Loucy (cell line): ENCODE results near the gene ZFR.
A peak's percentile ranks its signal among the peaks of the same experiment; 100 is the strongest.

Experiments
- H2AFZ ChIP-seq: fragments of 200-600 bp; sonication (generic); 2 replicates; pipeline ENCODE4 v1.6.0; 2016; ENCODE audit warnings: antibody characterized with exemption, mild to moderate bottlenecking, low read length, moderate library complexity
- H3F3A ChIP-seq: fragments of 200-600 bp; 2 replicates; pipeline ENCODE4 v1.6.0; 2016; ENCODE audit warnings: antibody characterized with exemption, low read depth, mild to moderate bottlenecking
- H3K27me3 ChIP-seq: fragments of 200-600 bp; sonication (generic); 2 replicates; pipeline ENCODE4 v1.6.1; 2014; ENCODE audit warnings: low read length, mild to moderate bottlenecking; ENCODE audit not compliant: insufficient read depth, poor library complexity, severe bottlenecking
- H3K36me3 ChIP-seq: fragments of 200-600 bp; sonication (generic); 2 replicates; pipeline ENCODE4 v1.6.1; 2016; ENCODE audit warnings: low read length; ENCODE audit not compliant: insufficient read depth
- H3K4me1 ChIP-seq: fragments of 200-600 bp; sonication (generic); 2 replicates; pipeline ENCODE4 v1.5.1; 2014; ENCODE audit warnings: low read length, mild to moderate bottlenecking; ENCODE audit not compliant: insufficient read depth, poor library complexity, severe bottlenecking
- H3K4me2 ChIP-seq: fragments of 200-600 bp; sonication (generic); 2 replicates; pipeline ENCODE4 v1.6.0; 2014; ENCODE audit warnings: antibody characterized with exemption, low read length, low read depth, mild to moderate bottlenecking; ENCODE audit not compliant: poor library complexity, severe bottlenecking
- H3K4me3 ChIP-seq: fragments of 200-600 bp; sonication (generic); 2 replicates; pipeline ENCODE4 v1.5.1; 2014; ENCODE audit warnings: low read length, mild to moderate bottlenecking, mixed read lengths; ENCODE audit not compliant: poor library complexity, severe bottlenecking
- H3K79me2 ChIP-seq: fragments of 200-600 bp; sonication (generic); 2 replicates; pipeline ENCODE4 v1.6.1; 2014; ENCODE audit warnings: low read length; ENCODE audit not compliant: insufficient read depth
- H3K9ac ChIP-seq: fragments of 200-600 bp; sonication (generic); 2 replicates; pipeline ENCODE4 v1.6.0; 2014; ENCODE audit warnings: mild to moderate bottlenecking, low read depth, low read length, moderate library complexity; ENCODE audit not compliant: poor library complexity, severe bottlenecking
- H3K9me2 ChIP-seq: fragments of 200-600 bp; sonication (generic); replicated peaks from 2 replicates; pipeline ENCODE4 v1.6.1; 2016; ENCODE audit warnings: low read depth, low read length, mixed read lengths
- H3K9me3 ChIP-seq: fragments of 200-600 bp; sonication (generic); 2 replicates; pipeline ENCODE4 v1.6.1; 2014; ENCODE audit warnings: mild to moderate bottlenecking, antibody characterized with exemption, low read length, low read depth; ENCODE audit not compliant: insufficient read depth
- H4K20me1 ChIP-seq: fragments of 200-600 bp; sonication (generic); 2 replicates; pipeline ENCODE4 v1.6.0; 2014; ENCODE audit warnings: antibody characterized with exemption, low read length, mild to moderate bottlenecking; ENCODE audit not compliant: insufficient read depth, poor library complexity, severe bottlenecking
- EZH2phosphoT487 ChIP-seq: fragments of 200-600 bp; IDR thresholded peaks from 2 replicates; pipeline ENCODE4 v1.6.1; 2018; ENCODE audit warnings: antibody characterized with exemption, mild to moderate bottlenecking, moderate library complexity, borderline replicate concordance
- TF ChIP-seq, protein P1 (sequence below): fragments of 200-600 bp; sonication (generic); conservative IDR thresholded peaks from 2 replicates; pipeline ENCODE4 v1.5.1; 2014; ENCODE audit warnings: mild to moderate bottlenecking, antibody characterized with exemption, low read length

The ZFR gene

DNA sequence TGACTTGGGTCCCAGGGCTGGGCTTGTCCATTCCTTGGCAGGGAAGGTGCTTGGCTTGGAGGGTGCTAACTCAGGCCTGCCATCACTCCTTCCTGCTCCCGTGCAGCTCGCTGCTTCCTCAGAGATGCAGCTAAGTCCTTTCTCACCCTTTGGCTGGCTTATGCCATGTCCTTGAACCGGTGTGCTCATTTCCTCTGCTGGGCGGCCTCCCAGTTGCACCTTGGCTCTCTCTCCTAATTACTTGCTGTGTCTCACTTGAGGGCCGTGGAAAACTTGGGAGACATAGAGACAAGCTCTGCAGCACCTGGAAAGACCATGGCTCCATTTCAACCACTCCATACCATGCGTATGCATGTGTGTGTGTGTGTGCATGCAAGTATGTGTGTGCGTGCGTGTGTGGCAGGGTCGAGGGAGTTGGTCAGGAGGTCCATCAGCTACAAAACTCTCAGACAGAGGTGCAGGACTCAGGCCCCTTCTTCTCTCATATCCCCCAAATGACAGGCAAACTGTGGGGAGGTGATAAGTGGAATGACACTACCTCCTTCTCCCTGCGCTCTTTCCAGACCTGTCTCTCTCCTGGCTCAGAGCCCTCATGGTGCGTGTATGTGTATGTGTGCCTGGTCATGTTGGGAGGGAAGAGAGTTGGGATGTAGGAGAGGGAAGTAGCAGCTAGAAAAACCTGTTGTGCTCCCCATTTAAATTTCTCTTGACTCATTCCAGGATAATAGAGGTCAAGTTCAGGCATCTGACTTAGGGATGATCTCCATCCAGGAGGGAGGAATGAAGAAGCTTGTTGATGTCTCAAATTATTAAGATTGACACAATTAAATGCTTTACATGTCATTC, 114.2 kb downstream of the ZFR start:
- no peaks in the 10 kb centered on the region for H3K79me2 ChIP-seq

GRCh38 chr5:32329395-32329834, 115.1 kb downstream of the ZFR start:
- no peaks in the 10 kb centered on the region for H4K20me1 ChIP-seq
- no peaks in the 10 kb centered on the region for H3K4me1 ChIP-seq
- no peak overlapping the region for H3K4me3 ChIP-seq
- no peak overlapping the region for H3K9ac ChIP-seq
- no peaks in the 10 kb centered on the region for H3K27me3 ChIP-seq
- H3F3A ChIP-seq = no peaks in the 10 kb centered on the region
- H2AFZ ChIP-seq = no peak overlapping the region
- TF ChIP-seq, protein P1, sequence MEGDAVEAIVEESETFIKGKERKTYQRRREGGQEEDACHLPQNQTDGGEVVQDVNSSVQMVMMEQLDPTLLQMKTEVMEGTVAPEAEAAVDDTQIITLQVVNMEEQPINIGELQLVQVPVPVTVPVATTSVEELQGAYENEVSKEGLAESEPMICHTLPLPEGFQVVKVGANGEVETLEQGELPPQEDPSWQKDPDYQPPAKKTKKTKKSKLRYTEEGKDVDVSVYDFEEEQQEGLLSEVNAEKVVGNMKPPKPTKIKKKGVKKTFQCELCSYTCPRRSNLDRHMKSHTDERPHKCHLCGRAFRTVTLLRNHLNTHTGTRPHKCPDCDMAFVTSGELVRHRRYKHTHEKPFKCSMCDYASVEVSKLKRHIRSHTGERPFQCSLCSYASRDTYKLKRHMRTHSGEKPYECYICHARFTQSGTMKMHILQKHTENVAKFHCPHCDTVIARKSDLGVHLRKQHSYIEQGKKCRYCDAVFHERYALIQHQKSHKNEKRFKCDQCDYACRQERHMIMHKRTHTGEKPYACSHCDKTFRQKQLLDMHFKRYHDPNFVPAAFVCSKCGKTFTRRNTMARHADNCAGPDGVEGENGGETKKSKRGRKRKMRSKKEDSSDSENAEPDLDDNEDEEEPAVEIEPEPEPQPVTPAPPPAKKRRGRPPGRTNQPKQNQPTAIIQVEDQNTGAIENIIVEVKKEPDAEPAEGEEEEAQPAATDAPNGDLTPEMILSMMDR = peak; percentile 73
- TF ChIP-seq EZH2phosphoT487 = no peak
- H3K9me3 ChIP-seq = no peaks in the 10 kb centered on the region
- no peaks in the 10 kb centered on the region for H3K9me2 ChIP-seq
- H3K4me2 ChIP-seq = no peak overlapping the region
- no peaks in the 10 kb centered on the region for H3K36me3 ChIP-seq
- no peaks in the 10 kb centered on the region for H3K79me2 ChIP-seq

More for the DNA sequence above, 114.2 kb downstream of the ZFR start:
- Histone ChIP-seq H3K9me3 (no peaks in the 10 kb centered on the region), H3K36me3 (no peaks in the 10 kb centered on the region), H2AFZ (no peak overlapping the region), H4K20me1 (no peaks in the 10 kb centered on the region), H3K4me3 (no peak overlapping the region), H3F3A (no peaks in the 10 kb centered on the region), H3K9ac (no peak overlapping the region), H3K4me2 (no peak overlapping the region), H3K9me2 (no peaks in the 10 kb centered on the region), H3K27me3 (no peaks in the 10 kb centered on the region), H3K4me1 (no peaks in the 10 kb centered on the region)
- TF ChIP-seq, protein P1 = no peak
- TF ChIP-seq EZH2phosphoT487 = no peak

GRCh38 chr5:32326216-32326772, 118.2 kb downstream of the ZFR start:
- Histone ChIP-seq H3F3A (no peaks in the 10 kb centered on the region), H3K4me2 (no peak overlapping the region), H3K9me2 (no peaks in the 10 kb centered on the region), H2AFZ (no peak overlapping the region), H3K4me1 (no peaks in the 10 kb centered on the region), H3K36me3 (no peaks in the 10 kb centered on the region), H3K79me2 (no peaks in the 10 kb centered on the region), H4K20me1 (no peaks in the 10 kb centered on the region), H3K9ac (no peak overlapping the region), H3K4me3 (no peak overlapping the region), H3K27me3 (no peaks in the 10 kb centered on the region), H3K9me3 (peaks cover 8% of the 10 kb centered on the region; the same call in 1 of the 2 replicates)
- TF ChIP-seq EZH2phosphoT487 = no peak
- TF ChIP-seq, protein P1 = no peak
